GM21529 (cell line): ENCODE results near the gene GDPGP1.
A peak's percentile ranks its signal among the peaks of the same experiment; 100 is the strongest.
"Not testable (repeated sequence)": the region's sequence is repeated elsewhere in the genome, so short reads cannot be mapped to it uniquely, and the experiment has no call there.

Source experiments
- ATAC-seq: cut with Tn5 transposase; IDR thresholded peaks from one replicate; pipeline ENCODE4 v1.9.1; 2021; ENCODE audit not compliant: unreplicated experiment

The GDPGP1 gene

GRCh38 chr15:90249203-90249863 is 15.3 kb downstream of the GDPGP1 start, which contains the start of gene TTLL13:
Gene TTLL13, plus strand, starts transcription at chr15:90249556. Its CDS starts 1,075 bp downstream, at chr15:90250631.
- no peak for ATAC-seq

- no peak for ATAC-seq
Observed at GRCh38 chr15:90257776-90258175, 23.8 kb downstream of the GDPGP1 start.

- ATAC-seq, result peak; percentile 92
Observed at GRCh38 chr15:90259524-90259923, 25.5 kb downstream of the GDPGP1 start.

GRCh38 chr15:90260731-90261130 is 26.7 kb downstream of the GDPGP1 start:
- not testable (repeated sequence) for ATAC-seq

GRCh38 chr15:90261811-90262210 is 27.8 kb downstream of the GDPGP1 start:
- ATAC-seq, result no peak

GRCh38 chr15:90262426-90262825 is 28.4 kb downstream of the GDPGP1 start:
- no peak for ATAC-seq

GRCh38 chr15:90264671-90265070 is 30.7 kb downstream of the GDPGP1 start:
- ATAC-seq, result no peak

- ATAC-seq, result peak; percentile 91
Observed at GRCh38 chr15:90265271-90266060, 31.5 kb downstream of the GDPGP1 start, which contains the start of gene NGRN. Gene NGRN, plus strand, starts transcription at chr15:90265672. Its CDS starts 41 bp downstream, at chr15:90265713.

- peak; percentile 10 for ATAC-seq
Observed at GRCh38 chr15:90266061-90266431, 32.0 kb downstream of the GDPGP1 start.

GRCh38 chr15:90266485-90266884 is 32.5 kb downstream of the GDPGP1 start:
- no peak for ATAC-seq

- no peak for ATAC-seq
Observed at GRCh38 chr15:90268415-90268814, 34.4 kb downstream of the GDPGP1 start.

GRCh38 chr15:90270502-90271150 is 36.6 kb downstream of the GDPGP1 start:
- no peak for ATAC-seq

- ATAC-seq, result no peak
Observed at GRCh38 chr15:90271459-90272166, 37.6 kb downstream of the GDPGP1 start.

- not testable (repeated sequence) for ATAC-seq
Observed at GRCh38 chr15:90278467-90278866, 44.5 kb downstream of the GDPGP1 start.

GRCh38 chr15:90280743-90281142 is 46.7 kb downstream of the GDPGP1 start:
- not testable (repeated sequence) for ATAC-seq

- not testable (repeated sequence) for ATAC-seq
Observed at GRCh38 chr15:90281637-90282036, 47.6 kb downstream of the GDPGP1 start.

- ATAC-seq, result no peak
Observed at GRCh38 chr15:90286678-90287077, 52.7 kb downstream of the GDPGP1 start.

GRCh38 chr15:90287101-90287500 is 53.1 kb downstream of the GDPGP1 start:
- ATAC-seq, result no peak

GRCh38 chr15:90287946-90288345 is 53.9 kb downstream of the GDPGP1 start:
- ATAC-seq, result no peak

GRCh38 chr15:90291679-90292356 is 57.8 kb downstream of the GDPGP1 start:
- ATAC-seq, result no peak
